Measurements from ENCODE around the gene KCNH1. TPM values are rescaled to one million over a fixed set of nuclear protein-coding genes. Genes with fewer than 3 reads are reported as not detected.
"Not testable (repeated sequence)": the region's sequence is repeated elsewhere in the genome, so short reads cannot be mapped to it uniquely, and the experiment has no call there.

KCNH1 gene
- total RNA-seq, 4 donors from 2014 or later: 0.29 to 0.67 (median 0.38) TPM

DNA sequence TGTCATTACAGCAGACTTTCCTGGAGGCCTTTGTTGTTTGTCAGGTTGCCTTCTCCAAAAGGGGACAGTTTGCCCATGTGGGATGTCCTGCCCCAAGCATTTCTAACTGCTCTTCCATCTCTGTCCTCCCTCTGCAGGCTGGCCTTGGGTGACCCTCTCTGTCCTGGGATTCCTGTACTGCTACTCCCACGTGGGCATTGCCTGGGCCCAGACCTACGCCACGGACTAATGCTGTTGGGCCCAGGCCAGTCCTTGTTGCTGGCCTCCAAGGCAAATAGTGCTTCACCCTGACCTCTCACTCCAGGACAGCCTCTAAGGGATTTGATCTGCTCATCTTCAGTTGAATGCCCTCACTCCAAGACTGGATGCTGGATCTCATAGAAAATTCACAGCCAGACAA is 459.8 kb downstream of the KCNH1 start:
- H3K36me3 ChIP-seq: no peaks in the 10 kb centered on the region
- TF ChIP-seq, protein P1, sequence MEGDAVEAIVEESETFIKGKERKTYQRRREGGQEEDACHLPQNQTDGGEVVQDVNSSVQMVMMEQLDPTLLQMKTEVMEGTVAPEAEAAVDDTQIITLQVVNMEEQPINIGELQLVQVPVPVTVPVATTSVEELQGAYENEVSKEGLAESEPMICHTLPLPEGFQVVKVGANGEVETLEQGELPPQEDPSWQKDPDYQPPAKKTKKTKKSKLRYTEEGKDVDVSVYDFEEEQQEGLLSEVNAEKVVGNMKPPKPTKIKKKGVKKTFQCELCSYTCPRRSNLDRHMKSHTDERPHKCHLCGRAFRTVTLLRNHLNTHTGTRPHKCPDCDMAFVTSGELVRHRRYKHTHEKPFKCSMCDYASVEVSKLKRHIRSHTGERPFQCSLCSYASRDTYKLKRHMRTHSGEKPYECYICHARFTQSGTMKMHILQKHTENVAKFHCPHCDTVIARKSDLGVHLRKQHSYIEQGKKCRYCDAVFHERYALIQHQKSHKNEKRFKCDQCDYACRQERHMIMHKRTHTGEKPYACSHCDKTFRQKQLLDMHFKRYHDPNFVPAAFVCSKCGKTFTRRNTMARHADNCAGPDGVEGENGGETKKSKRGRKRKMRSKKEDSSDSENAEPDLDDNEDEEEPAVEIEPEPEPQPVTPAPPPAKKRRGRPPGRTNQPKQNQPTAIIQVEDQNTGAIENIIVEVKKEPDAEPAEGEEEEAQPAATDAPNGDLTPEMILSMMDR (IDR thresholded peaks at IDR 0.05 in 4 of 5, conservative IDR thresholded peaks at IDR 0.05 in 1 of 5): no peak
- TF ChIP-seq POLR2A (IDR thresholded peaks at IDR 0.05): no peak
- in situ Hi-C loops (cut with MboI; ENCODE audit: low sequenced_read_pairs in 4 of 4) (no loop called here), intact Hi-C loops (cut with DNase I; ENCODE audit: low total_unique reads) (no loop called here)
- no peaks in the 10 kb centered on the region for H3K9me3 ChIP-seq
- no peak for DNase-seq
- H3K4me3 ChIP-seq: no peak overlapping the region
- no peaks in the 10 kb centered on the region for H3K27me3 ChIP-seq
- no peak for ATAC-seq
- H3K27ac ChIP-seq: no peak overlapping the region
- no peaks in the 10 kb centered on the region for H3K4me1 ChIP-seq

DNA sequence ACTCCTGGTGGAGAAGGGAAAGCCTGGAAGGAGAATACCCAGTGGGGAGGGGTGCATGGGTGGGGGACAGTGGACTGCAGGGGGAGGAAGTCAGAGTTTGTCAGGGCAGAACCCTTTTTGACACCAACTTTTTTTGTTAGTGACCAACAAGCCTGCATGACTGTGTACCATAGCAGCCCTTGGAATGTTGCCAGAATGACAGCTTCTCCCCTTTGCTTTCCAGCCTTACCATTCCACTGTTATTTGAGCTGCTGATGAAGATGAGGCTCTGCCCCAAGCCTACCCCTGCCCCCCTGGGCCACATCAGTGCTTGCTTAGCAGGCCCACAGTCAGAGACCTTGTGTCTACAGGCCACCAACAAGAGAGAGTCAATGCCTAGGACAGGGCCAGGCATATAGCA is 464.0 kb downstream of the KCNH1 start:
- intact Hi-C loops (cut with DNase I; ENCODE audit: low total_unique reads): no loop called here
- H3K27ac ChIP-seq: no peak overlapping the region

GRCh38 chr1:210663730-210664573 is 470.0 kb downstream of the KCNH1 start:
- Histone ChIP-seq H3K27me3 (no peaks in the 10 kb centered on the region), H3K27ac (no peak overlapping the region), H3K4me1 (no peaks in the 10 kb centered on the region), H3K36me3 (no peaks in the 10 kb centered on the region), H3K4me3 (no peak overlapping the region), H3K9me3 (no peaks in the 10 kb centered on the region)
- no peak for ATAC-seq
- intact Hi-C loops (cut with DNase I; ENCODE audit: low total_unique reads): no loop called here
- in situ Hi-C loops (cut with MboI; ENCODE audit: low sequenced_read_pairs in 4 of 4): no loop called here
- DNase-seq: no peak
- TF ChIP-seq, protein P1 (IDR thresholded peaks at IDR 0.05 in 4 of 5, conservative IDR thresholded peaks at IDR 0.05 in 1 of 5): no peak
- TF ChIP-seq POLR2A (IDR thresholded peaks at IDR 0.05): no peak

More for the DNA sequence above, 464.0 kb downstream of the KCNH1 start:
- H3K4me1 ChIP-seq: no peaks in the 10 kb centered on the region
- H3K27me3 ChIP-seq: no peaks in the 10 kb centered on the region
- no peak for ATAC-seq
- in situ Hi-C loops (cut with MboI; ENCODE audit: low sequenced_read_pairs in 4 of 4): no loop called here
- H3K9me3 ChIP-seq: no peaks in the 10 kb centered on the region
- no peak for TF ChIP-seq POLR2A (IDR thresholded peaks at IDR 0.05)
- TF ChIP-seq, protein P1 (IDR thresholded peaks at IDR 0.05 in 4 of 5, conservative IDR thresholded peaks at IDR 0.05 in 1 of 5): no peak
- H3K36me3 ChIP-seq: no peaks in the 10 kb centered on the region
- no peak for DNase-seq
- H3K4me3 ChIP-seq: no peak overlapping the region

DNA sequence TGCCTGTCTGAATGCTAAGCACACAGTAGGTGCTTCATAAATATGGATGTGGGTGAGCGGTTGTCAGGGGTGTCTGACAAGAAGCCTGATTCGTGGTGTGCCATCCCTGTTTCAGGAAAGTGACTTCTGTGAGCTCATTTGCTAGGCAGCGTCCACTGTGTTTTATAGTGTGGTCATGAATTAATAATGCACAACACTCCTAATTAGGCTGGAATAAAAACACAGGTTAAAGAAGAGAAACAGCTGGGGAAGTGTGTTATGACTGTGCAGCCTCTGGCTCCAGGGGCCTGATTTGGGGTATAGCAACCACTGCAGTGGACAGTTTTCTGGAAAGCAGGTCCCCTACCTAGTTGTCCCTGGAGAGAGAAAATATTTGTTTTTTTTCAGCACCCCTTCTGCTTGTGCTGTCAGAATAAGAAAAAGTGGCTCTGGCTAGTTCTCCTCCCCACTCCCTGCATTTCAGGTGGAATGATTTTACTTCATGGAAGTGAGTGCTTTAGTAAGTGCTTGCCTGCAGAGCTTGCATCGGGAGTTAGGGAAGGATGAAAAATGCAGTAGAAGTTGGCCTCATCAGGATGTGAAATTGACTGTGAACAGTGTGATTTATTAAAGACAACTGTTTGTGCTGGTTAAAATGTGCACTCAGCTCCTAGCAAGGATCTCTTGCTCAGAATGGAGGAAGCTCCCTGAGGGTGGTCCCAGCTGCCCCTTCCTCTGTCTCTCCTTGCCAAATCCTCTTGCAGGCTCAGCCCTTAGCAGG is 471.5 kb downstream of the KCNH1 start:
- no peak for ATAC-seq
- Histone ChIP-seq H3K9me3 (no peaks in the 10 kb centered on the region), H3K4me1 (no peaks in the 10 kb centered on the region), H3K36me3 (no peaks in the 10 kb centered on the region), H3K27me3 (no peaks in the 10 kb centered on the region), H3K27ac (no peak overlapping the region), H3K4me3 (no peak overlapping the region)
- intact Hi-C loops (cut with DNase I; ENCODE audit: low total_unique reads) (no loop called here), in situ Hi-C loops (cut with MboI; ENCODE audit: low sequenced_read_pairs in 4 of 4) (no loop called here)
- TF ChIP-seq, protein P1 (IDR thresholded peaks at IDR 0.05 in 4 of 5, conservative IDR thresholded peaks at IDR 0.05 in 1 of 5): no peak
- no peak for TF ChIP-seq POLR2A (IDR thresholded peaks at IDR 0.05)
- DNase-seq: no peak

DNA sequence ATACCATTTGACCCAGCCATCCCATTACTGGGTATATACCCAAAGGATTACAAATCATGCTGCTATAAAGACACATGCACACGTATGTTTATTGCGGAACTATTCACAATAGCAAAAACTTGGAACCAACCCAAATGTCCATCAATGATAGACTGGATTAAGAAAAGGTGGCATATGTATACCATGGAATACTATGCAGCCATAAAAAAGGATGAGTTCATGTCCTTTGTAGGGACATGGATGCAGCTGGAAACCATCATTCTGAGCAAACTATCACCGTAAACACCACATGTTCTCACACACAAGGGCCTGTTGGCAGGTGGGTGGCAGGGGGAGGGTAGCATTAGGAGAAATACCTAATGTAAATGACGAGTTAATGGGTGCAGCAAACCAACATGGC is 472.4 kb downstream of the KCNH1 start:
- ATAC-seq; DNase-seq; H3K27me3 ChIP-seq; H3K4me1 ChIP-seq; H3K36me3 ChIP-seq; H3K9me3 ChIP-seq; in situ Hi-C loops (cut with MboI; ENCODE audit: low sequenced_read_pairs in 4 of 4); H3K4me3 ChIP-seq; H3K27ac ChIP-seq; intact Hi-C loops (cut with DNase I; ENCODE audit: low total_unique reads): not testable (repeated sequence)
